Measurements from ENCODE around the gene SHOC2.

DNA sequence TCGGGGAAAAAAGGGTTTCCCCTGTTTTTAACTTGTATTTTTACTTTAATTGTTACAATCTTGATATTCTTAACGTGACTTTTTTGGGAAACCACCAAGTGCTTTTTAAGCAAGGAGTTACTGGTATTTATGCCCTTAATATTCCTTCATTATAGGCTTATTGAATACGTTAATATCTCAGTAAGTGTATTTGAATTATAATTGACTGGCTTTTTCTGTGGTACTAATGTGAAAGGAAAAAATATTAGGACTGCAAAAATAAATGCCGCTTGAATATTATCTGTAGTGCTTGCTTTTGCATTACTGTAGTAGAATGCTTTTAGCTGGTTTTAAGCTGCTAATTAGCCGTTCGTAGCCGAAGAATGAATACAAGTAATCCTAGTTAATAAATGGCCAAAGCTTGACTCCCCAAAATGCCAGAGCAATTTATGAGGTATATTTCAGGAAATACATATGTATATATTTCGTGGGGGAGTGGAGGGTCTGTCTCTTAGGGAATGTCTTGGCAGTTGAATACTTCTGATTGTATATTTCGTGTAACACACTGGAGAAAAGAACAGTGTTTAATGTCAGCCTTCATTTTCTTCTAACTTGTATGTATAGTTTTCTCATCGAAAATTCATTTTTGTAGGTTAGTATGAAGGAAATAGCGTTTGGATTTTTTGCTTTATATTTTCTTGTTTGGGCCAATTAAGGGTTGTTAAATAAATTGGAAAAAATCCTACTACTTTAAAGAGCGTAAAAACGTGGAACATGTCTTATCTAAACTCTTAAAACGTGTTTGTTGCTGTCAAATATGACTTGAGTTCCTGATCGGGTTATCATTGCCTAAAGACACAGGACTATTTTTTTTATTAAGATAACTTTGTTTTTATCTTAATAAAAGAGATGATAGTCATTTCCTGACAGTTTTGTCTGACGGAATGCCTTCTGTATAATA, 46.1 kb upstream of the SHOC2 start:
- TF ChIP-seq, protein P1, sequence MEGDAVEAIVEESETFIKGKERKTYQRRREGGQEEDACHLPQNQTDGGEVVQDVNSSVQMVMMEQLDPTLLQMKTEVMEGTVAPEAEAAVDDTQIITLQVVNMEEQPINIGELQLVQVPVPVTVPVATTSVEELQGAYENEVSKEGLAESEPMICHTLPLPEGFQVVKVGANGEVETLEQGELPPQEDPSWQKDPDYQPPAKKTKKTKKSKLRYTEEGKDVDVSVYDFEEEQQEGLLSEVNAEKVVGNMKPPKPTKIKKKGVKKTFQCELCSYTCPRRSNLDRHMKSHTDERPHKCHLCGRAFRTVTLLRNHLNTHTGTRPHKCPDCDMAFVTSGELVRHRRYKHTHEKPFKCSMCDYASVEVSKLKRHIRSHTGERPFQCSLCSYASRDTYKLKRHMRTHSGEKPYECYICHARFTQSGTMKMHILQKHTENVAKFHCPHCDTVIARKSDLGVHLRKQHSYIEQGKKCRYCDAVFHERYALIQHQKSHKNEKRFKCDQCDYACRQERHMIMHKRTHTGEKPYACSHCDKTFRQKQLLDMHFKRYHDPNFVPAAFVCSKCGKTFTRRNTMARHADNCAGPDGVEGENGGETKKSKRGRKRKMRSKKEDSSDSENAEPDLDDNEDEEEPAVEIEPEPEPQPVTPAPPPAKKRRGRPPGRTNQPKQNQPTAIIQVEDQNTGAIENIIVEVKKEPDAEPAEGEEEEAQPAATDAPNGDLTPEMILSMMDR (IDR thresholded peaks at IDR 0.05): no peak
- TF ChIP-seq EP300 (IDR thresholded peaks at IDR 0.05; ENCODE audit: borderline replicate concordance in 1 of 2, low read depth in 1 of 2, low read length in 1 of 2): no peak

All from SK-N-SH (cell line).